Measurements from ENCODE around the gene PPAT.

PPAT gene

GRCh38 chr4:56408978-56409377, 26.4 kb downstream of the PPAT start:
- TF ChIP-seq POLR2AphosphoS5 (IDR thresholded peaks at IDR 0.05; ENCODE audit: low read depth, low read length), result no peak
- TF ChIP-seq FOXP2 (optimal IDR thresholded peaks at IDR 0.05; ENCODE audit: borderline replicate concordance, extremely low read depth, extremely low read length, insufficient read depth), result no peak

GRCh38 chr4:56406151-56406550, 29.3 kb downstream of the PPAT start:
- TF ChIP-seq FOXP2 (optimal IDR thresholded peaks at IDR 0.05; ENCODE audit: borderline replicate concordance, extremely low read depth, extremely low read length, insufficient read depth), result no peak
- TF ChIP-seq SIN3A (IDR thresholded peaks at IDR 0.05; ENCODE audit: borderline replicate concordance, insufficient read depth, low read length), result no peak
- TF ChIP-seq TAF1 (IDR thresholded peaks at IDR 0.05; ENCODE audit: borderline replicate concordance, insufficient read depth, low read length), result no peak
- no peak for TF ChIP-seq REST (IDR thresholded peaks at IDR 0.05; ENCODE audit: insufficient read depth in 1 of 2, low read depth in 2 of 2, low read length in 2 of 2)
- TF ChIP-seq POLR2AphosphoS5 (IDR thresholded peaks at IDR 0.05; ENCODE audit: low read depth, low read length), result no peak

GRCh38 chr4:56405016-56405415, 30.4 kb downstream of the PPAT start:
- TF ChIP-seq REST (IDR thresholded peaks at IDR 0.05; ENCODE audit: insufficient read depth in 1 of 2, low read depth in 2 of 2, low read length in 2 of 2) (no peak), FOXP2 (optimal IDR thresholded peaks at IDR 0.05; ENCODE audit: borderline replicate concordance, extremely low read depth, extremely low read length, insufficient read depth) (no peak), TAF1 (IDR thresholded peaks at IDR 0.05; ENCODE audit: borderline replicate concordance, insufficient read depth, low read length) (no peak), POLR2AphosphoS5 (IDR thresholded peaks at IDR 0.05; ENCODE audit: low read depth, low read length) (no peak), SIN3A (IDR thresholded peaks at IDR 0.05; ENCODE audit: borderline replicate concordance, insufficient read depth, low read length) (no peak)

GRCh38 chr4:56400560-56400959, 34.9 kb downstream of the PPAT start:
- TF ChIP-seq POLR2AphosphoS5 (IDR thresholded peaks at IDR 0.05; ENCODE audit: low read depth, low read length), result no peak
- no peak for TF ChIP-seq TAF1 (IDR thresholded peaks at IDR 0.05; ENCODE audit: borderline replicate concordance, insufficient read depth, low read length)
- TF ChIP-seq SIN3A (IDR thresholded peaks at IDR 0.05; ENCODE audit: borderline replicate concordance, insufficient read depth, low read length), result no peak
- TF ChIP-seq FOXP2 (optimal IDR thresholded peaks at IDR 0.05; ENCODE audit: borderline replicate concordance, extremely low read depth, extremely low read length, insufficient read depth), result no peak
- no peak for TF ChIP-seq REST (IDR thresholded peaks at IDR 0.05; ENCODE audit: insufficient read depth in 1 of 2, low read depth in 2 of 2, low read length in 2 of 2)

- TF ChIP-seq TAF1 (IDR thresholded peaks at IDR 0.05; ENCODE audit: borderline replicate concordance, insufficient read depth, low read length), result no peak
- TF ChIP-seq SIN3A (IDR thresholded peaks at IDR 0.05; ENCODE audit: borderline replicate concordance, insufficient read depth, low read length), result no peak
- no peak for TF ChIP-seq REST (IDR thresholded peaks at IDR 0.05; ENCODE audit: insufficient read depth in 1 of 2, low read depth in 2 of 2, low read length in 2 of 2)
- TF ChIP-seq FOXP2 (optimal IDR thresholded peaks at IDR 0.05; ENCODE audit: borderline replicate concordance, extremely low read depth, extremely low read length, insufficient read depth), result no peak
Measured at GRCh38 chr4:56391270-56391669, 44.1 kb downstream of the PPAT start.
